AG04450 (cell line): ENCODE measurements around the gene PSKH1. TPM values are rescaled to one million over a fixed set of nuclear protein-coding genes. Genes with fewer than 3 reads are reported as not detected.

Experiments used
- CTCF ChIA-PET: fragments of 300-600, 350-600 bp; formaldehyde crosslinking; extraction: SDS; loops from one replicate; lab custom pipeline; 2022; ENCODE audit warnings: antibody characterized with exemption, inconsistent platforms; lab: Charles Lee
- POLR2A ChIA-PET: fragments of 350-600 bp; formaldehyde crosslinking; extraction: SDS; loops from one replicate; lab custom pipeline; 2021; ENCODE audit warnings: antibody characterized with exemption, inconsistent platforms; lab: Yijun Ruan, JAX
- DNase-seq: peaks from one replicate; pipeline ENCODE4 v3.0.0-alpha.2; 2011; ENCODE audit warnings: low read depth, low spot score
- H3K27ac ChIP-seq: one replicate; pipeline ENCODE4 v1.5.1; 2012; ENCODE audit warnings: low read depth, low read length, control low read depth
- H3K27me3 ChIP-seq: one replicate; pipeline ENCODE4 v1.6.0; 2012; ENCODE audit warnings: low read length; ENCODE audit not compliant: control insufficient read depth, insufficient read depth
- H3K4me3 ChIP-seq: 2 replicates; pipeline ENCODE4 v1.5.1; 2011; ENCODE audit warnings: mild to moderate bottlenecking, low read depth, low read length, control low read depth
- H3K9me3 ChIP-seq: 2 replicates; pipeline ENCODE4 v1.5.1; 2012; ENCODE audit warnings: low read length; ENCODE audit not compliant: control insufficient read depth, insufficient read depth
- CTCF ChIP-seq: IDR thresholded peaks from 2 replicates; pipeline ENCODE4 v1.5.1; 2011; ENCODE audit warnings: low read depth, low read length, control low read depth, inconsistent platforms
- polyA plus RNA-seq: library from polyadenylated mRNA; depleted of rRNA; stranded (reverse); fragments of >200 nt; gene quantifications from 2 replicates; pipeline ENCODE4 v1.2.3, GENCODE V29; 2011; rRNA removed
- small RNA-seq: library from RNA; depleted of rRNA; stranded (forward); fragments of <200 nt; gene quantifications from one replicate; pipeline ENCODE3, GENCODE V24; 2012; ENCODE audit warnings: low read depth; ENCODE audit not compliant: insufficient read length

The PSKH1 gene
- polyA plus RNA-seq, 1 experiment, result 18.2 TPM

- no peak for DNase-seq
- Histone ChIP-seq H3K27ac (no peak overlapping the region), H3K9me3 (no peaks in the 10 kb centered on the region; the same call in 1 of the 2 replicates), H3K4me3 (no peak overlapping the region), H3K27me3 (peaks cover 20% of the 10 kb centered on the region)
- TF ChIP-seq CTCF, result no peak
- ChIA-PET POLR2A (no interaction called here), CTCF (no interaction called here)
Measured at GRCh38 chr16:67975321-67976105, 82.5 kb downstream of the PSKH1 start.

GRCh38 chr16:67976205-67976604 is 83.2 kb downstream of the PSKH1 start:
- no peak for DNase-seq
- Histone ChIP-seq H3K9me3 (no peaks in the 10 kb centered on the region; the same call in 1 of the 2 replicates), H3K27me3 (peaks cover 20% of the 10 kb centered on the region), H3K27ac (no peak overlapping the region), H3K4me3 (no peak overlapping the region)
- ChIA-PET CTCF (no interaction called here), POLR2A (no interaction called here)
- no peak for TF ChIP-seq CTCF

- no peak for DNase-seq
- Histone ChIP-seq H3K4me3 (no peak overlapping the region), H3K9me3 (no peaks in the 10 kb centered on the region; the same call in 1 of the 2 replicates), H3K27ac (no peak overlapping the region), H3K27me3 (peaks cover 20% of the 10 kb centered on the region)
- CTCF ChIA-PET, result no interaction called here
- no peak for TF ChIP-seq CTCF
- POLR2A ChIA-PET, result no interaction called here
Measured at GRCh38 chr16:67977005-67977404, 84.0 kb downstream of the PSKH1 start.

GRCh38 chr16:67977469-67978227 is 84.6 kb downstream of the PSKH1 start:
- CTCF ChIA-PET, result no interaction called here
- POLR2A ChIA-PET, result no interaction called here

More at GRCh38 chr16:67977469-67978227, 84.6 kb downstream of the PSKH1 start:
- no peak for DNase-seq
- no peaks in the 10 kb centered on the region; the same call in 1 of the 2 replicates for H3K9me3 ChIP-seq
- H3K4me3 ChIP-seq, result no peak overlapping the region
- no peak for TF ChIP-seq CTCF
- peaks cover 20% of the 10 kb centered on the region for H3K27me3 ChIP-seq
- no peak overlapping the region for H3K27ac ChIP-seq

Small RNA genes within 50 kb of the gene (small RNA-seq; reads per million reads assigned to genes)
- not detected for gene AC040162.2
- gene NRN1L, result not detected

Other genes starting within 250 kb of the PSKH1 start
- gene CARMIL2, start 248.1 kb upstream of the PSKH1 start, polyA plus RNA-seq, result 0.09 and 0.11 TPM in 2 replicates
- 11.4 and 16.5 TPM in 2 replicates for gene ACD, start 233.0 kb upstream of the PSKH1 start, polyA plus RNA-seq
- 0.42 and 0.53 TPM in 2 replicates for gene PARD6A, start 232.3 kb upstream of the PSKH1 start, polyA plus RNA-seq
- 3.6 and 4.2 TPM in 2 replicates for gene ENKD1, start 226.5 kb upstream of the PSKH1 start, polyA plus RNA-seq
- gene C16orf86, start 226.4 kb upstream of the PSKH1 start, polyA plus RNA-seq, result 0.55 and 0.56 TPM in 2 replicates
- gene GFOD2, start 173.9 kb upstream of the PSKH1 start, polyA plus RNA-seq, result 11.1 and 11.8 TPM in 2 replicates
- gene RANBP10, start 86.7 kb upstream of the PSKH1 start, polyA plus RNA-seq, result 11.3 and 11.7 TPM in 2 replicates
- 0.92 and 1.1 TPM in 2 replicates for gene TSNAXIP1, start 86.4 kb upstream of the PSKH1 start, polyA plus RNA-seq
- gene THAP11, start 50.9 kb upstream of the PSKH1 start, polyA plus RNA-seq, result 22.3 and 22.8 TPM in 2 replicates
- gene NUTF2, start 46.3 kb upstream of the PSKH1 start, polyA plus RNA-seq, result 151 and 190 TPM in 2 replicates
- 17.9 and 21.7 TPM in 2 replicates for gene CENPT, start 45.6 kb upstream of the PSKH1 start, polyA plus RNA-seq
- 18.7 and 31.6 TPM in 2 replicates for gene EDC4, start 20.2 kb upstream of the PSKH1 start, polyA plus RNA-seq
- gene NRN1L, start 8.4 kb upstream of the PSKH1 start, polyA plus RNA-seq, result 0.21 TPM in 1 of 2 replicates, not detected in the other
- 0.14 and 0.29 TPM in 2 replicates for gene CTRL, start 38.6 kb downstream of the PSKH1 start, polyA plus RNA-seq
- 18.1 and 29.1 TPM in 2 replicates for gene PSMB10, start 43.6 kb downstream of the PSKH1 start, polyA plus RNA-seq
- gene LCAT, start 50.9 kb downstream of the PSKH1 start, polyA plus RNA-seq, result 5.2 and 7.9 TPM in 2 replicates
- gene SLC12A4, start 75.4 kb downstream of the PSKH1 start, polyA plus RNA-seq, result 48.1 and 63.0 TPM in 2 replicates
- not detected in 2 replicates for gene DPEP3, start 87.2 kb downstream of the PSKH1 start, polyA plus RNA-seq
- not detected in 2 replicates for gene DPEP2, start 106.2 kb downstream of the PSKH1 start, polyA plus RNA-seq
- not detected in 2 replicates for gene DPEP2NB, start 122.7 kb downstream of the PSKH1 start, polyA plus RNA-seq
- 7.6 and 8.1 TPM in 2 replicates for gene DDX28, start 130.0 kb downstream of the PSKH1 start, polyA plus RNA-seq
- gene DUS2, start 130.0 kb downstream of the PSKH1 start, polyA plus RNA-seq, result 13.7 and 14.1 TPM in 2 replicates
- 13.8 and 16.7 TPM in 2 replicates for gene NFATC3, start 192.1 kb downstream of the PSKH1 start, polyA plus RNA-seq